ENCODE results near the gene HECTD4. TPM values are rescaled to one million over a fixed set of nuclear protein-coding genes. Genes with fewer than 3 reads are reported as not detected.

HECTD4 gene
- total and polyA plus RNA-seq, 9 of the 15 experiments (the other 6 are each of a cell fraction or from before 2014, with no cell fraction given): 3.5 to 33.3 (median 13.5) TPM

DNA sequence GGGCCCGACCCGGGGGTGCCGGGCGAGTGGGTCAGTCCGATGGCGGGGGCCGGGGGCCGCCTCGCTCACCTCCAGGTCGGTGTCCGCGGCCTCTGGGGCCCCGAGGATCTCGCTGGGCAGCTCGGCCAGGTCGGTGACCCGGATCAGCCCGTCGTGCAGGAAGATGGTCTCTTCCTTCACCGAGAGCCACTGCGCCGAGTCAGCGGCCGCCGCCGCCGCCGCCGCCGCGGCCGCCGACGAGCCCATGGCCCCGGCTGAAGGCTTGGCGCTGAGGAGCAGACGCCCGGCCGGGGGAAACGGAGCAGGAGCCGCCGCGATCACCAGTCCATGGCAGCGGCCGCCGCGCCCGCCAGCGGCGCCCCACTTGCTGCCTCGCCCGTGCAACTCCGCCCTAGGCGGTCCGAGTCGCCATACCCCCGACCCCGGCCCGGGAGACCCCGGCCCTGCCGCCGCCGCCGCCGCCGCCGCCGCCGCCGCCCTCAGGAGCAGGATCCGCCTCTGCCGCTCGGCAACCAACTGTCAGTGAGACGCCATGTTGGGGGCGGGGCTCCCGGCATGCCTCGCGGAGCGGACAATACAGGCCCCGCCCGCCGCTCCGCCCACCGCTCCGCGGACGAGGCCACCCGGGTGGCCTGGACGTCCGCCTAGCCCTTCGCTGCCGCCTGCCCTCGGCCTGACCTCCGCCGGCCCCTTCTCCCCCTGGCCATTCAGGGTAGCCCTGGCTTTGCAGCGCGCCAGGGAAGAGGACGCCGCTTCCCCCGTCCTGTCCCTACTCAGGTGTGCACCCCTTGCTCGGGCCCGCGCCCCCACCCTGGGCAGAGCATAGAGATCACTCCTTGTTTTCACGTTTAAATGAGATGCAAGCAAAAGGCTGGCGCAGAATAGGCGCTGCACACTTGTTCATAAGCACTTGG is at the start of gene HECTD4 (continued):
- TF ChIP-seq, protein P1, sequence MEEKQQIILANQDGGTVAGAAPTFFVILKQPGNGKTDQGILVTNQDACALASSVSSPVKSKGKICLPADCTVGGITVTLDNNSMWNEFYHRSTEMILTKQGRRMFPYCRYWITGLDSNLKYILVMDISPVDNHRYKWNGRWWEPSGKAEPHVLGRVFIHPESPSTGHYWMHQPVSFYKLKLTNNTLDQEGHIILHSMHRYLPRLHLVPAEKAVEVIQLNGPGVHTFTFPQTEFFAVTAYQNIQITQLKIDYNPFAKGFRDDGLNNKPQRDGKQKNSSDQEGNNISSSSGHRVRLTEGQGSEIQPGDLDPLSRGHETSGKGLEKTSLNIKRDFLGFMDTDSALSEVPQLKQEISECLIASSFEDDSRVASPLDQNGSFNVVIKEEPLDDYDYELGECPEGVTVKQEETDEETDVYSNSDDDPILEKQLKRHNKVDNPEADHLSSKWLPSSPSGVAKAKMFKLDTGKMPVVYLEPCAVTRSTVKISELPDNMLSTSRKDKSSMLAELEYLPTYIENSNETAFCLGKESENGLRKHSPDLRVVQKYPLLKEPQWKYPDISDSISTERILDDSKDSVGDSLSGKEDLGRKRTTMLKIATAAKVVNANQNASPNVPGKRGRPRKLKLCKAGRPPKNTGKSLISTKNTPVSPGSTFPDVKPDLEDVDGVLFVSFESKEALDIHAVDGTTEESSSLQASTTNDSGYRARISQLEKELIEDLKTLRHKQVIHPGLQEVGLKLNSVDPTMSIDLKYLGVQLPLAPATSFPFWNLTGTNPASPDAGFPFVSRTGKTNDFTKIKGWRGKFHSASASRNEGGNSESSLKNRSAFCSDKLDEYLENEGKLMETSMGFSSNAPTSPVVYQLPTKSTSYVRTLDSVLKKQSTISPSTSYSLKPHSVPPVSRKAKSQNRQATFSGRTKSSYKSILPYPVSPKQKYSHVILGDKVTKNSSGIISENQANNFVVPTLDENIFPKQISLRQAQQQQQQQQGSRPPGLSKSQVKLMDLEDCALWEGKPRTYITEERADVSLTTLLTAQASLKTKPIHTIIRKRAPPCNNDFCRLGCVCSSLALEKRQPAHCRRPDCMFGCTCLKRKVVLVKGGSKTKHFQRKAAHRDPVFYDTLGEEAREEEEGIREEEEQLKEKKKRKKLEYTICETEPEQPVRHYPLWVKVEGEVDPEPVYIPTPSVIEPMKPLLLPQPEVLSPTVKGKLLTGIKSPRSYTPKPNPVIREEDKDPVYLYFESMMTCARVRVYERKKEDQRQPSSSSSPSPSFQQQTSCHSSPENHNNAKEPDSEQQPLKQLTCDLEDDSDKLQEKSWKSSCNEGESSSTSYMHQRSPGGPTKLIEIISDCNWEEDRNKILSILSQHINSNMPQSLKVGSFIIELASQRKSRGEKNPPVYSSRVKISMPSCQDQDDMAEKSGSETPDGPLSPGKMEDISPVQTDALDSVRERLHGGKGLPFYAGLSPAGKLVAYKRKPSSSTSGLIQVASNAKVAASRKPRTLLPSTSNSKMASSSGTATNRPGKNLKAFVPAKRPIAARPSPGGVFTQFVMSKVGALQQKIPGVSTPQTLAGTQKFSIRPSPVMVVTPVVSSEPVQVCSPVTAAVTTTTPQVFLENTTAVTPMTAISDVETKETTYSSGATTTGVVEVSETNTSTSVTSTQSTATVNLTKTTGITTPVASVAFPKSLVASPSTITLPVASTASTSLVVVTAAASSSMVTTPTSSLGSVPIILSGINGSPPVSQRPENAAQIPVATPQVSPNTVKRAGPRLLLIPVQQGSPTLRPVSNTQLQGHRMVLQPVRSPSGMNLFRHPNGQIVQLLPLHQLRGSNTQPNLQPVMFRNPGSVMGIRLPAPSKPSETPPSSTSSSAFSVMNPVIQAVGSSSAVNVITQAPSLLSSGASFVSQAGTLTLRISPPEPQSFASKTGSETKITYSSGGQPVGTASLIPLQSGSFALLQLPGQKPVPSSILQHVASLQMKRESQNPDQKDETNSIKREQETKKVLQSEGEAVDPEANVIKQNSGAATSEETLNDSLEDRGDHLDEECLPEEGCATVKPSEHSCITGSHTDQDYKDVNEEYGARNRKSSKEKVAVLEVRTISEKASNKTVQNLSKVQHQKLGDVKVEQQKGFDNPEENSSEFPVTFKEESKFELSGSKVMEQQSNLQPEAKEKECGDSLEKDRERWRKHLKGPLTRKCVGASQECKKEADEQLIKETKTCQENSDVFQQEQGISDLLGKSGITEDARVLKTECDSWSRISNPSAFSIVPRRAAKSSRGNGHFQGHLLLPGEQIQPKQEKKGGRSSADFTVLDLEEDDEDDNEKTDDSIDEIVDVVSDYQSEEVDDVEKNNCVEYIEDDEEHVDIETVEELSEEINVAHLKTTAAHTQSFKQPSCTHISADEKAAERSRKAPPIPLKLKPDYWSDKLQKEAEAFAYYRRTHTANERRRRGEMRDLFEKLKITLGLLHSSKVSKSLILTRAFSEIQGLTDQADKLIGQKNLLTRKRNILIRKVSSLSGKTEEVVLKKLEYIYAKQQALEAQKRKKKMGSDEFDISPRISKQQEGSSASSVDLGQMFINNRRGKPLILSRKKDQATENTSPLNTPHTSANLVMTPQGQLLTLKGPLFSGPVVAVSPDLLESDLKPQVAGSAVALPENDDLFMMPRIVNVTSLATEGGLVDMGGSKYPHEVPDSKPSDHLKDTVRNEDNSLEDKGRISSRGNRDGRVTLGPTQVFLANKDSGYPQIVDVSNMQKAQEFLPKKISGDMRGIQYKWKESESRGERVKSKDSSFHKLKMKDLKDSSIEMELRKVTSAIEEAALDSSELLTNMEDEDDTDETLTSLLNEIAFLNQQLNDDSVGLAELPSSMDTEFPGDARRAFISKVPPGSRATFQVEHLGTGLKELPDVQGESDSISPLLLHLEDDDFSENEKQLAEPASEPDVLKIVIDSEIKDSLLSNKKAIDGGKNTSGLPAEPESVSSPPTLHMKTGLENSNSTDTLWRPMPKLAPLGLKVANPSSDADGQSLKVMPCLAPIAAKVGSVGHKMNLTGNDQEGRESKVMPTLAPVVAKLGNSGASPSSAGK (IDR thresholded peaks at IDR 0.05): no peak
- TF ChIP-seq, protein P2, sequence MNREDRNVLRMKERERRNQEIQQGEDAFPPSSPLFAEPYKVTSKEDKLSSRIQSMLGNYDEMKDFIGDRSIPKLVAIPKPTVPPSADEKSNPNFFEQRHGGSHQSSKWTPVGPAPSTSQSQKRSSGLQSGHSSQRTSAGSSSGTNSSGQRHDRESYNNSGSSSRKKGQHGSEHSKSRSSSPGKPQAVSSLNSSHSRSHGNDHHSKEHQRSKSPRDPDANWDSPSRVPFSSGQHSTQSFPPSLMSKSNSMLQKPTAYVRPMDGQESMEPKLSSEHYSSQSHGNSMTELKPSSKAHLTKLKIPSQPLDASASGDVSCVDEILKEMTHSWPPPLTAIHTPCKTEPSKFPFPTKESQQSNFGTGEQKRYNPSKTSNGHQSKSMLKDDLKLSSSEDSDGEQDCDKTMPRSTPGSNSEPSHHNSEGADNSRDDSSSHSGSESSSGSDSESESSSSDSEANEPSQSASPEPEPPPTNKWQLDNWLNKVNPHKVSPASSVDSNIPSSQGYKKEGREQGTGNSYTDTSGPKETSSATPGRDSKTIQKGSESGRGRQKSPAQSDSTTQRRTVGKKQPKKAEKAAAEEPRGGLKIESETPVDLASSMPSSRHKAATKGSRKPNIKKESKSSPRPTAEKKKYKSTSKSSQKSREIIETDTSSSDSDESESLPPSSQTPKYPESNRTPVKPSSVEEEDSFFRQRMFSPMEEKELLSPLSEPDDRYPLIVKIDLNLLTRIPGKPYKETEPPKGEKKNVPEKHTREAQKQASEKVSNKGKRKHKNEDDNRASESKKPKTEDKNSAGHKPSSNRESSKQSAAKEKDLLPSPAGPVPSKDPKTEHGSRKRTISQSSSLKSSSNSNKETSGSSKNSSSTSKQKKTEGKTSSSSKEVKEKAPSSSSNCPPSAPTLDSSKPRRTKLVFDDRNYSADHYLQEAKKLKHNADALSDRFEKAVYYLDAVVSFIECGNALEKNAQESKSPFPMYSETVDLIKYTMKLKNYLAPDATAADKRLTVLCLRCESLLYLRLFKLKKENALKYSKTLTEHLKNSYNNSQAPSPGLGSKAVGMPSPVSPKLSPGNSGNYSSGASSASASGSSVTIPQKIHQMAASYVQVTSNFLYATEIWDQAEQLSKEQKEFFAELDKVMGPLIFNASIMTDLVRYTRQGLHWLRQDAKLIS (CRISPR knock-in tag; IDR thresholded peaks at IDR 0.05): no peak
- TF ChIP-seq, protein P3, sequence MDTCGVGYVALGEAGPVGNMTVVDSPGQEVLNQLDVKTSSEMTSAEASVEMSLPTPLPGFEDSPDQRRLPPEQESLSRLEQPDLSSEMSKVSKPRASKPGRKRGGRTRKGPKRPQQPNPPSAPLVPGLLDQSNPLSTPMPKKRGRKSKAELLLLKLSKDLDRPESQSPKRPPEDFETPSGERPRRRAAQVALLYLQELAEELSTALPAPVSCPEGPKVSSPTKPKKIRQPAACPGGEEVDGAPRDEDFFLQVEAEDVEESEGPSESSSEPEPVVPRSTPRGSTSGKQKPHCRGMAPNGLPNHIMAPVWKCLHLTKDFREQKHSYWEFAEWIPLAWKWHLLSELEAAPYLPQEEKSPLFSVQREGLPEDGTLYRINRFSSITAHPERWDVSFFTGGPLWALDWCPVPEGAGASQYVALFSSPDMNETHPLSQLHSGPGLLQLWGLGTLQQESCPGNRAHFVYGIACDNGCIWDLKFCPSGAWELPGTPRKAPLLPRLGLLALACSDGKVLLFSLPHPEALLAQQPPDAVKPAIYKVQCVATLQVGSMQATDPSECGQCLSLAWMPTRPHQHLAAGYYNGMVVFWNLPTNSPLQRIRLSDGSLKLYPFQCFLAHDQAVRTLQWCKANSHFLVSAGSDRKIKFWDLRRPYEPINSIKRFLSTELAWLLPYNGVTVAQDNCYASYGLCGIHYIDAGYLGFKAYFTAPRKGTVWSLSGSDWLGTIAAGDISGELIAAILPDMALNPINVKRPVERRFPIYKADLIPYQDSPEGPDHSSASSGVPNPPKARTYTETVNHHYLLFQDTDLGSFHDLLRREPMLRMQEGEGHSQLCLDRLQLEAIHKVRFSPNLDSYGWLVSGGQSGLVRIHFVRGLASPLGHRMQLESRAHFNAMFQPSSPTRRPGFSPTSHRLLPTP (IDR thresholded peaks at IDR 0.05; ENCODE audit: borderline replicate concordance, extremely low read depth, insufficient read length): no peak
- TF ChIP-seq ZNF436 (CRISPR knock-in tag; IDR thresholded peaks at IDR 0.05): no peak
- TF ChIP-seq, protein P4, sequence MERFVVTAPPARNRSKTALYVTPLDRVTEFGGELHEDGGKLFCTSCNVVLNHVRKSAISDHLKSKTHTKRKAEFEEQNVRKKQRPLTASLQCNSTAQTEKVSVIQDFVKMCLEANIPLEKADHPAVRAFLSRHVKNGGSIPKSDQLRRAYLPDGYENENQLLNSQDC (CRISPR knock-in tag; IDR thresholded peaks at IDR 0.05): 0 out of 2 replicates have a peak, but pooled peaks have one; percentile 41

Measured in K562 (cell line).